Caco-2 (cell line): ENCODE results near the gene OSM. TPM values are rescaled to one million over a fixed set of nuclear protein-coding genes. Genes with fewer than 3 reads are reported as not detected.

Source experiments
- BruUV-seq: library from RNA; stranded (reverse); fragments of 400-500 nt; replicated peaks from 2 replicates; lab custom pipeline; 2021; lab: Mats Ljungman, UMichigan
- CTCF ChIA-PET: fragments of 300-600 bp; sonication (Branson Sonifier 250); formaldehyde crosslinking; loops from one replicate; lab custom pipeline; 2022; ENCODE audit warnings: antibody characterized with exemption; lab: Charles Lee
- POLR2A ChIA-PET: fragments of 300-600 bp; sonication (Branson Sonifier 250); formaldehyde crosslinking; loops from one replicate; lab custom pipeline; 2022; ENCODE audit warnings: antibody characterized with exemption; lab: Charles Lee
- DNase-seq, 2 experiments: peaks; one replicate each; pipeline versions ENCODE4 v3.0.0 to v3.0.0-alpha.2; 2020 to 2022
- H3K27me3 ChIP-seq: replicated peaks from 2 replicates; pipeline ENCODE4 v1.6.0; 2011; ENCODE audit warnings: low read length; ENCODE audit not compliant: control insufficient read depth, insufficient read depth
- H3K36me3 ChIP-seq: 2 replicates; pipeline ENCODE4 v1.5.1; 2011; ENCODE audit warnings: low read length; ENCODE audit not compliant: control insufficient read depth, insufficient read depth
- H3K4me1 ChIP-seq: fragments of 250-450 bp; sonication (Bioruptor Pico); 2 replicates; pipeline ENCODE4 v1.5.1; 2020; ENCODE audit warnings: mild to moderate bottlenecking
- H3K4me3 ChIP-seq: 2 replicates; pipeline ENCODE4 v1.5.1; 2011; ENCODE audit warnings: low read depth, mild to moderate bottlenecking, control low read depth, low read length
- H3K9me3 ChIP-seq: fragments of 250-450 bp; sonication (Bioruptor Pico); 2 replicates; pipeline ENCODE4 v1.5.1; 2020; ENCODE audit warnings: mild to moderate bottlenecking, moderate library complexity
- H3K27ac Mint-ChIP-seq: one replicate; pipeline ENCODE4 v1.8.0; 2022; ENCODE audit warnings: mixed read lengths; ENCODE audit not compliant: unreplicated experiment
- H3K27me3 Mint-ChIP-seq: one replicate; pipeline ENCODE4 v1.8.0; 2022; ENCODE audit warnings: mixed read lengths; ENCODE audit not compliant: insufficient read depth, unreplicated experiment
- H3K36me3 Mint-ChIP-seq: one replicate; pipeline ENCODE4 v1.8.0; 2022; ENCODE audit warnings: mild to moderate bottlenecking, mixed read lengths; ENCODE audit not compliant: insufficient read depth, unreplicated experiment
- H3K4me1 Mint-ChIP-seq: one replicate; pipeline ENCODE4 v1.8.0; 2022; ENCODE audit warnings: low read depth, mixed read lengths; ENCODE audit not compliant: unreplicated experiment
- H3K4me3 Mint-ChIP-seq: one replicate; pipeline ENCODE4 v1.8.0; 2022; ENCODE audit warnings: mild to moderate bottlenecking, moderate library complexity, mixed read lengths; ENCODE audit not compliant: unreplicated experiment
- H3K9me3 Mint-ChIP-seq: one replicate; pipeline ENCODE4 v1.8.0; 2022; ENCODE audit warnings: mixed read lengths; ENCODE audit not compliant: unreplicated experiment
- intact Hi-C: fragments of 100-400 bp; cut with micrococcal nuclease; formaldehyde crosslinking; loops from one replicate; pipeline ENCODE4 v1.10.0; 2022; ENCODE audit not compliant: unreplicated experiment
- total RNA-seq: library from RNA; stranded (reverse); gene quantifications from 2 replicates; pipeline ENCODE4 v1.2.3, GENCODE V29; 2022
- TF ChIP-seq, protein P1 (sequence below), 2 experiments: fragments of 200-600 bp in 1 of 2; IDR thresholded peaks; 1 replicate in 1 of 2; 2 replicates in 1 of 2; pipeline versions ENCODE4 v1.5.1 to v1.8.0; 2011 to 2022; ENCODE audit warnings: antibody characterized with exemption in 1 of 2, control low read depth in 1 of 2, inconsistent platforms in 1 of 2, low read depth in 1 of 2, low read length in 1 of 2, mild to moderate bottlenecking in 1 of 2, moderate library complexity in 1 of 2; ENCODE audit not compliant: insufficient read depth in 1 of 2, severe bottlenecking in 1 of 2, unreplicated experiment in 1 of 2

Gene OSM
- total RNA-seq, 1 experiment from 2014 or later: not detected

DNA sequence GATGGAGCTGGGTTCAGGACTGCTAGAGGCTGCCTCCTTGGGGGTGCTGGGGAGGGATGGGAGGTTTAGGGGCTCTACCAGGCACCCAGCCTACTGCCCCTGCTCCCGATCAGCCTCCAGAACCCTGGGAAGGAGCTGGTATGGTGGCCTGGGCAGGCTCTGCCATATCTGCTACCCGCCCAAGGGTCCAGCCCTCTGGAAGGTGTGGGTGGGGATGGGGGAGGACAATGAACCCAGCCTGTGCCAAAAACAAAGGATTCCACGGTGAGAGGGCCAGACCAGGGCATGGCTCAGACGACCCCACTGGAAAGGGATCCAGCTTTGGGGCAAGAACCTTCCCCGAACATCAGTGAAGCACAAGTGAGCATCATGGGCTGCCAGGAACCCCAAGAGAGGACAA is 19.7 kb upstream of the OSM start:
- Histone ChIP-seq H3K4me3 (no peak overlapping the region), H3K36me3 (no peaks in the 10 kb centered on the region; the same call in 1 of the 2 replicates), H3K9me3 (no peaks in the 10 kb centered on the region), H3K4me1 (peaks cover 4% of the 10 kb centered on the region), H3K27me3 (no peaks in the 10 kb centered on the region)
- CTCF ChIA-PET: interaction anchor here (0.5 kb wide), 1 partner anchor 67 kb away, joined by 3 read pairs; no protein-coding TSS in a partner anchor
- BruUV-seq: no TSS peak
- H3K27me3 Mint-ChIP-seq: no peaks in the 10 kb centered on the region
- DNase-seq: no peak
- no peaks in the 10 kb centered on the region for H3K9me3 Mint-ChIP-seq
- POLR2A ChIA-PET: no interaction called here
- no peak overlapping the region for H3K4me3 Mint-ChIP-seq
- peaks cover 11% of the 10 kb centered on the region for H3K4me1 Mint-ChIP-seq
- H3K36me3 Mint-ChIP-seq: no peaks in the 10 kb centered on the region
- no peak overlapping the region for H3K27ac Mint-ChIP-seq
- TF ChIP-seq, protein P1, sequence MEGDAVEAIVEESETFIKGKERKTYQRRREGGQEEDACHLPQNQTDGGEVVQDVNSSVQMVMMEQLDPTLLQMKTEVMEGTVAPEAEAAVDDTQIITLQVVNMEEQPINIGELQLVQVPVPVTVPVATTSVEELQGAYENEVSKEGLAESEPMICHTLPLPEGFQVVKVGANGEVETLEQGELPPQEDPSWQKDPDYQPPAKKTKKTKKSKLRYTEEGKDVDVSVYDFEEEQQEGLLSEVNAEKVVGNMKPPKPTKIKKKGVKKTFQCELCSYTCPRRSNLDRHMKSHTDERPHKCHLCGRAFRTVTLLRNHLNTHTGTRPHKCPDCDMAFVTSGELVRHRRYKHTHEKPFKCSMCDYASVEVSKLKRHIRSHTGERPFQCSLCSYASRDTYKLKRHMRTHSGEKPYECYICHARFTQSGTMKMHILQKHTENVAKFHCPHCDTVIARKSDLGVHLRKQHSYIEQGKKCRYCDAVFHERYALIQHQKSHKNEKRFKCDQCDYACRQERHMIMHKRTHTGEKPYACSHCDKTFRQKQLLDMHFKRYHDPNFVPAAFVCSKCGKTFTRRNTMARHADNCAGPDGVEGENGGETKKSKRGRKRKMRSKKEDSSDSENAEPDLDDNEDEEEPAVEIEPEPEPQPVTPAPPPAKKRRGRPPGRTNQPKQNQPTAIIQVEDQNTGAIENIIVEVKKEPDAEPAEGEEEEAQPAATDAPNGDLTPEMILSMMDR (IDR thresholded peaks at IDR 0.05; ENCODE audit: insufficient read depth in 1 of 2, low read depth in 1 of 2, low read length in 1 of 2, severe bottlenecking in 1 of 2, unreplicated experiment in 1 of 2): no peak
- intact Hi-C loops: loop anchor here (5.0 to 10.0 kb wide), 2 partner anchors 66 to 198 kb away; no protein-coding TSS in a partner anchor

DNA sequence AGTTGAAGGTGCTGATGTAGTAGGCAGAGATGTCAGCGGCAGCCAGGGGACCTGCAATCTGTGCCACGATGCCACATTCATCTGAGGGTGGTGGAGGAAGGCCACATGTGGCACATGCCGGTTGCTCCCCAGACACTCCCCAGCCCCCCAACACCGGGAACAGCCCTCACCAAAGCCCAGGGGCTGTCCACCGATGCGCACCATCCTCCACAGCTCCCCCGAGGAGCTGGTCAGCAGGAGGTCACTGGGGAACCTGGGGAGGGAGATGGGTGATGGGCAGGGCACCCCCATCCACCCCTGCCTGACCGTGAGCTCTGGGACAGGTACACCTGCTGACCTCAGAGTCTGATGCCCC is 19.2 kb upstream of the OSM start:
- H3K9me3 ChIP-seq: no peaks in the 10 kb centered on the region
- peaks cover 4% of the 10 kb centered on the region for H3K4me1 ChIP-seq
- no peaks in the 10 kb centered on the region for H3K27me3 Mint-ChIP-seq
- TF ChIP-seq, protein P1 (IDR thresholded peaks at IDR 0.05; ENCODE audit: insufficient read depth in 1 of 2, low read depth in 1 of 2, low read length in 1 of 2, severe bottlenecking in 1 of 2, unreplicated experiment in 1 of 2): no peak
- no peaks in the 10 kb centered on the region for H3K9me3 Mint-ChIP-seq
- no peaks in the 10 kb centered on the region; the same call in 1 of the 2 replicates for H3K36me3 ChIP-seq
- H3K4me3 ChIP-seq: no peak overlapping the region
- H3K4me3 Mint-ChIP-seq: no peak overlapping the region
- no TSS peak for BruUV-seq
- ChIA-PET CTCF (interaction anchor here (0.5 kb wide), 1 partner anchor 68 kb away, joined by 3 read pairs; no protein-coding TSS in a partner anchor), POLR2A (no interaction called here)
- intact Hi-C loops: loop anchor here (5.0 to 10.0 kb wide), 2 partner anchors 66 to 199 kb away; no protein-coding TSS in a partner anchor
- no peak overlapping the region for H3K27ac Mint-ChIP-seq
- no peaks in the 10 kb centered on the region for H3K36me3 Mint-ChIP-seq
- no peaks in the 10 kb centered on the region for H3K27me3 ChIP-seq
- no peak for DNase-seq
- peaks cover 11% of the 10 kb centered on the region for H3K4me1 Mint-ChIP-seq

DNA sequence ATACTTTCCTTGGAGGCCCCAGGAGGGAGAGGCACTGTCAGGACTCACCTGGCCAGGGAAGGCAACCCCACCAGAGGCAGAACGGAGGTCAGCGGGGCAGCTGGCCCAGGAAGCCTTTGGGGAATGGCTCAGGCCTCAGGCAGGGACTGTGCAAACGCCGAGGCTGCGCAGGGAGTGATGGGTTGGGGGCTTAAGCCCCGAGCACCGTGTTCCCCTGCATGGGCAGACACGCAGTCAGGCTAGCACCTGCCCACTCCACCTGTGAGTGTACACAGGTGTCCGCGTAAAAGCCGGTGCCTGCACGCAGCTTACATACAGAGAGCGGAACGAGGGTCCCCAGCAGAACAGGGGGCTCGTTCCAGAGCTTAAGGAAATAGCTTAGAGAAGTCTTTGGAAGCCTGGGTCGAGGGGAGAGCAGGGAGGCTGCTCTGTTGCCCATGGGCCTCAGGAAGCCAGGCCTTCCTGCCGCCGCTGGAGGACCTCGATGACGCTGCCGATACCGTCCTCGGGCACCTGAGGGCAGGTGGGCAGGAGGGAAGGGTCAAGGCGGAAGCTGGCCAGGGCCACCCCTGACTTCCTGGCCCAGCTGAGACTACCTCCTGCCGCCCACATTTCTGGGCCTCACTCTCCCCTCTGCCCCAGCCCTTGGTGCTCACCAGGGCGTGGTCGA is 18.7 kb upstream of the OSM start:
- H3K36me3 Mint-ChIP-seq: no peaks in the 10 kb centered on the region
- H3K9me3 Mint-ChIP-seq: no peaks in the 10 kb centered on the region

More for the DNA sequence above, 18.7 kb upstream of the OSM start:
- Histone ChIP-seq H3K4me1 (peaks cover 4% of the 10 kb centered on the region), H3K4me3 (no peak overlapping the region), H3K9me3 (no peaks in the 10 kb centered on the region), H3K27me3 (no peaks in the 10 kb centered on the region), H3K36me3 (no peaks in the 10 kb centered on the region; the same call in 1 of the 2 replicates)
- no peak for DNase-seq
- Mint-ChIP-seq H3K27ac (no peak overlapping the region), H3K4me3 (no peak overlapping the region), H3K27me3 (no peaks in the 10 kb centered on the region), H3K4me1 (peaks cover 11% of the 10 kb centered on the region)
- BruUV-seq: no TSS peak
- ChIA-PET CTCF (no interaction called here), POLR2A (no interaction called here)
- TF ChIP-seq, protein P1 (IDR thresholded peaks at IDR 0.05; ENCODE audit: insufficient read depth in 1 of 2, low read depth in 1 of 2, low read length in 1 of 2, severe bottlenecking in 1 of 2, unreplicated experiment in 1 of 2): no peak
- intact Hi-C loops: loop anchor here (5.0 to 10.0 kb wide), 2 partner anchors 67 to 199 kb away; no protein-coding TSS in a partner anchor
